ENCODE data around the gene MACROD2.

- TF ChIP-seq, protein P1, sequence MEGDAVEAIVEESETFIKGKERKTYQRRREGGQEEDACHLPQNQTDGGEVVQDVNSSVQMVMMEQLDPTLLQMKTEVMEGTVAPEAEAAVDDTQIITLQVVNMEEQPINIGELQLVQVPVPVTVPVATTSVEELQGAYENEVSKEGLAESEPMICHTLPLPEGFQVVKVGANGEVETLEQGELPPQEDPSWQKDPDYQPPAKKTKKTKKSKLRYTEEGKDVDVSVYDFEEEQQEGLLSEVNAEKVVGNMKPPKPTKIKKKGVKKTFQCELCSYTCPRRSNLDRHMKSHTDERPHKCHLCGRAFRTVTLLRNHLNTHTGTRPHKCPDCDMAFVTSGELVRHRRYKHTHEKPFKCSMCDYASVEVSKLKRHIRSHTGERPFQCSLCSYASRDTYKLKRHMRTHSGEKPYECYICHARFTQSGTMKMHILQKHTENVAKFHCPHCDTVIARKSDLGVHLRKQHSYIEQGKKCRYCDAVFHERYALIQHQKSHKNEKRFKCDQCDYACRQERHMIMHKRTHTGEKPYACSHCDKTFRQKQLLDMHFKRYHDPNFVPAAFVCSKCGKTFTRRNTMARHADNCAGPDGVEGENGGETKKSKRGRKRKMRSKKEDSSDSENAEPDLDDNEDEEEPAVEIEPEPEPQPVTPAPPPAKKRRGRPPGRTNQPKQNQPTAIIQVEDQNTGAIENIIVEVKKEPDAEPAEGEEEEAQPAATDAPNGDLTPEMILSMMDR (conservative IDR thresholded peaks at IDR 0.05; ENCODE audit: low read depth, low read length), result no peak
- TF ChIP-seq EZH2 (IDR thresholded peaks at IDR 0.05; ENCODE audit: borderline replicate concordance, low read depth, low read length, poor library complexity, severe bottlenecking), result no peak
Measured at GRCh38 chr20:16011056-16011455, 2015.7 kb downstream of the MACROD2 start.
